ENCODE data around the gene BICRAL. TPM values are rescaled to one million over a fixed set of nuclear protein-coding genes. Genes with fewer than 3 reads are reported as not detected.

Gene BICRAL
- total and polyA plus RNA-seq, 8 donors = 2.8 to 23.2 (median 7.0) TPM

DNA sequence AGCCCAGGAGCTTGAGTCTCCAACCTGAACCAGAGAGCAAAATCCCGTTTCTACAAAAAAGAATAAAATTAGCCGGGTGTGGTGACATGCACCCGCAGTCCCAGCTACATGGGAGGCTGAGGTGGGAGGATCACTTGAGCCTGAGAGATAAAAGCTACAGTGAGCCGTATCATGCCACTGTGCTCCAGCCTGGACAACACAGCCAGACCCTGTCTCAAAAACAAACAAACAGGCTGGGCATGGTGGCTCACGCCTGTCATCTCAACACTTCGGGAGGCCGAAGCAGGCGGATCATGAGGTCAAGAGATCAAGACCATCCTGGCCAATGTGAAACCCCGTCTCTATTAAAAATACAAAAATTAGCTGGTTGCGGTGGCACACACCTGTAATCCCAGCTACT lies 122.6 kb downstream of the BICRAL start:
- Histone ChIP-seq H3K4me3 (no peak overlapping the region), H3K27me3 (no peaks in the 10 kb centered on the region), H3K9me3 (no peaks in the 10 kb centered on the region), H3K27ac (no peak overlapping the region), H3K36me3 (no peaks in the 10 kb centered on the region), H3K4me1 (peaks cover 0 to 22% (median 12%) of the 10 kb centered on the region in 4 donors)
- intact Hi-C loops (cut with DNase I; ENCODE audit: low total_unique reads) = loop anchor here (5.0 kb wide), 1 partner anchor 238 kb away; no protein-coding TSS in a partner anchor
- TF ChIP-seq POLR2A (IDR thresholded peaks at IDR 0.05) (no peak), POLR2AphosphoS5 (IDR thresholded peaks at IDR 0.05) (no peak), CTCF (IDR thresholded peaks at IDR 0.05) (no peak), EP300 (IDR thresholded peaks at IDR 0.05) (no peak)
- DNase-seq = no peak
- WGBS, 5 donors = 87 to 96% (median 92%) methylated on average over 10 of the region's 10 CpGs

DNA sequence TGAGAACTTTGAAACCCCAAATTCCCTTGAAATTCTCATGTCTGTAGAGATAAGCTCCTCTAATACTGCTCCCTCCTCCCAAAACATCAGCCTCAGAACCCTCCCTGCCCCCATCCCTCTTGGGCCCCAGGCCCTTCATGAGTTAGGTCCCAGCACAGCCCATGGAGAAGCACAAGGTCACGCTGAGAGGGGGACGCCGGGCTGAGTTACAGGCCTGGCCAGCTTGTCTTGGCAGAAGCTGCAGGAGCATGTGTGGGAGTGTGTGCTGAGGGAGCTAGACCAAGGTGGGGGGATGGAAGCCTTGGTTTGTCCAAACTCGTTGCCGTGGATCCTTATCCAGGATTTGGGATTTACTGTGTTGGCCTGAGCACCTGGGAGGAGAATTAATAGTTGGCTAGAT lies 125.5 kb downstream of the BICRAL start:
- no peaks in the 10 kb centered on the region for H3K9me3 ChIP-seq
- peaks cover 6 to 21% (median 12%) of the 10 kb centered on the region in 4 donors for H3K4me1 ChIP-seq
- H3K27me3 ChIP-seq = peaks cover 0 to 8% (median 8%) of the 10 kb centered on the region in 3 donors
- H3K4me3 ChIP-seq = no peak overlapping the region
- H3K27ac ChIP-seq = no peak overlapping the region
- H3K36me3 ChIP-seq = no peaks in the 10 kb centered on the region
- peak in 1 of 2 donors; percentile 36 for DNase-seq
- WGBS, 5 donors = 58 to 71% (median 63%) methylated on average over 5 of the region's 5 CpGs
- TF ChIP-seq POLR2A (IDR thresholded peaks at IDR 0.05) (no peak), POLR2AphosphoS5 (IDR thresholded peaks at IDR 0.05) (no peak), CTCF (IDR thresholded peaks at IDR 0.05) (no peak), EP300 (IDR thresholded peaks at IDR 0.05) (no peak)
- intact Hi-C loops (cut with DNase I; ENCODE audit: low total_unique reads) = no loop called here

- peaks cover 6 to 10% (median 10%) of the 10 kb centered on the region in 4 donors for H3K4me1 ChIP-seq
- H3K27me3 ChIP-seq = peaks cover 0 to 12% (median 8%) of the 10 kb centered on the region in 3 donors
- TF ChIP-seq EP300 (IDR thresholded peaks at IDR 0.05) (no peak), CTCF (IDR thresholded peaks at IDR 0.05) (no peak), POLR2AphosphoS5 (IDR thresholded peaks at IDR 0.05) (no peak), POLR2A (IDR thresholded peaks at IDR 0.05) (no peak)
- intact Hi-C loops (cut with DNase I; ENCODE audit: low total_unique reads) = no loop called here
- no peak overlapping the region for H3K4me3 ChIP-seq
- H3K36me3 ChIP-seq = no peaks in the 10 kb centered on the region
- H3K27ac ChIP-seq = no peak overlapping the region
- WGBS, 5 donors = 79 to 88% (median 86%) methylated on average over 10 of the region's 10 CpGs
- no peak for DNase-seq
- H3K9me3 ChIP-seq = no peaks in the 10 kb centered on the region
These were observed 128.0 kb downstream of the BICRAL start for GRCh38 chr6:42909835-42910234.

DNA sequence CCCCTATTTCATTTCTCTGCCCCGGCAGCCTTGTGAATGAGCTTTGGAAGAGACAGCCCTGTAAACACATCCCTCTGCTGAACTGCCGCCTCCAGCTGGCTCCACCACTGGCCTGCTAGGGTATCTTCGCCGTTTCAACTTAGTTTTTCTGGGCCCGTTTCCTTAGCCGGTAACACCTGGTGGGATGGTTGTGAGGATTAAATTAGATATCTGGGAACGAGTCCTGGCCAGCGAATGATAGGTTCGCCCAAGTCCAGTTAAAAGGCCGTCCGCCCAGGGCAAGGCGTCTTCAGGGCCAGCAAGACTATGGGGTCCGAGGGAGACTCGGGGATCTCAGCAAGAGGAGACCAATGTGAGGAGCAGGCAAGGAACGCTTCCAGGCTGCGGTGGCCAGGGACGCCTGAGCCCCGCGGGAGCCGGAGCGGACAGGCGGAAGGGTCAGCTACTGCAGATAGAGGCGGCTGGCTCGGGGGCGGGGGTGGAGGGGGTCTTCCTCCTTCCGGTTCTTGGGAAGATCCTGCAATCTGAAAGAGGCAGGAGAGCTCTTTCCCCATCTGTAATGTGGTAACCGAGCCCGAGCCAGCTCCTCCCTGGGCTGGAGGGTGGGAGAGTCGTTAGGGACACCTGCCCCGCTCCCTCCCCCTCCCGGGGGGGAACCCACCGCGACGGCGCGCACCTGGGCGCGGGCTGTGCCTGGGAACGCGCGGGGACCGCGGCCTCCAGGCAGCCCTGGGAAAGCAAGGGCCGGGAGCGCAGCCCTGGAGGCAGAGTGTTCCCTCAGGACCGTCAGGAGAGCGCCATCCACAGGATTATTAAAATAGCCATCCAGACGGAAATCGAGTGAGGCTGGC lies 129.5 kb downstream of the BICRAL start:
- Histone ChIP-seq H3K4me1 (peaks cover 6 to 10% (median 10%) of the 10 kb centered on the region in 4 donors), H3K27me3 (peaks cover 0 to 19% (median 8%) of the 10 kb centered on the region in 3 donors), H3K27ac (peak overlapping the region in 1 of 5 donors; percentile 34), H3K36me3 (no peaks in the 10 kb centered on the region), H3K4me3 (peak overlapping the region; percentile 37 to 49 (median 42)), H3K9me3 (no peaks in the 10 kb centered on the region)
- WGBS, 5 donors = 8 to 15% (median 11%) methylated on average over 40 to 49 of the region's 49 CpGs
- peak in 1 of 2 donors; percentile 63 for DNase-seq
- TF ChIP-seq EP300 (IDR thresholded peaks at IDR 0.05) (no peak), CTCF (IDR thresholded peaks at IDR 0.05) (no peak), POLR2A (IDR thresholded peaks at IDR 0.05) (no peak), POLR2AphosphoS5 (IDR thresholded peaks at IDR 0.05) (no peak)
- intact Hi-C loops (cut with DNase I; ENCODE audit: low total_unique reads) = no loop called here

Measured in stomach (tissue), 9 donors.